IMR-90 (cell line): ENCODE data around the gene EPS8. TPM values are rescaled to one million over a fixed set of nuclear protein-coding genes. Genes with fewer than 3 reads are reported as not detected.

Source experiments
- ATAC-seq: fragments of 200-7000 bp; cut with Tn5 transposase; 2 replicates; pipeline ENCODE4 v1.9.1; 2020; ENCODE audit warnings: low read depth, mild to moderate bottlenecking, moderate library complexity
- BruUV-seq: library from RNA; stranded (reverse); fragments of 400-500 nt; replicated peaks from 2 replicates; lab custom pipeline; 2021; lab: Mats Ljungman, UMichigan
- CTCF ChIA-PET: fragments of 300-600 bp; formaldehyde crosslinking; extraction: SDS; loops from one replicate; lab custom pipeline; 2021; ENCODE audit warnings: antibody characterized with exemption; lab: Yijun Ruan, JAX
- POLR2A ChIA-PET: fragments of 300-600 bp; sonication (Branson Sonifier 250); formaldehyde crosslinking; loops from one replicate; lab custom pipeline; 2022; ENCODE audit warnings: antibody characterized with exemption; ENCODE audit not compliant: unreplicated experiment; lab: Charles Lee
- DNase-seq: peaks from one replicate; pipeline ENCODE4 v3.0.0; 2013
- H2AFZ ChIP-seq: replicated peaks from 2 replicates; pipeline ENCODE3; 2013; ENCODE audit warnings: low read length, mild to moderate bottlenecking; ENCODE audit not compliant: poor library complexity
- H2AK5ac ChIP-seq: 2 replicates; pipeline ENCODE4 v1.6.1; 2013; ENCODE audit warnings: low read depth, low read length, inconsistent platforms
- H2AK9ac ChIP-seq: replicated peaks from 2 replicates; pipeline ENCODE3; 2013; ENCODE audit warnings: mild to moderate bottlenecking, low read depth, low read length, moderate library complexity; ENCODE audit not compliant: poor library complexity
- H2BK120ac ChIP-seq: 2 replicates; pipeline ENCODE4 v1.6.1; 2013; ENCODE audit warnings: low read depth, low read length, inconsistent platforms
- H2BK15ac ChIP-seq: 3 replicates; pipeline ENCODE4 v1.6.1; 2013; ENCODE audit warnings: low read depth, low read length, inconsistent platforms
- H2BK20ac ChIP-seq: 2 replicates; pipeline ENCODE4 v1.6.1; 2013; ENCODE audit warnings: low read depth, mild to moderate bottlenecking, inconsistent platforms, low read length, moderate library complexity
- H2BK5ac ChIP-seq: 2 replicates; pipeline ENCODE4 v1.6.1; 2013; ENCODE audit warnings: mild to moderate bottlenecking, low read depth, low read length, inconsistent platforms; ENCODE audit not compliant: poor library complexity, severe bottlenecking
- H3K14ac ChIP-seq: replicated peaks from 2 replicates; pipeline ENCODE4 v1.6.1; 2013; ENCODE audit warnings: low read depth, low read length, inconsistent platforms
- H3K18ac ChIP-seq: 2 replicates; pipeline ENCODE4 v1.6.1; 2013; ENCODE audit warnings: low read depth, low read length, control low read depth
- H3K23ac ChIP-seq: 2 replicates; pipeline ENCODE4 v1.6.1; 2013; ENCODE audit warnings: low read depth, low read length, inconsistent platforms
- H3K27ac ChIP-seq: 2 replicates; pipeline ENCODE4 v1.5.1; 2013; ENCODE audit warnings: mild to moderate bottlenecking, control low read depth, low read length; ENCODE audit not compliant: insufficient read depth
- H3K27me3 ChIP-seq: 2 replicates; pipeline ENCODE4 v1.6.1; 2013; ENCODE audit warnings: low read length; ENCODE audit not compliant: control insufficient read depth, insufficient read depth
- H3K36me3 ChIP-seq: 2 replicates; pipeline ENCODE4 v1.6.1; 2013; ENCODE audit warnings: low read length, mixed read lengths; ENCODE audit not compliant: control insufficient read depth, insufficient read depth
- H3K4ac ChIP-seq: 2 replicates; pipeline ENCODE4 v1.6.1; 2013; ENCODE audit warnings: low read depth, low read length, inconsistent platforms
- H3K4me1 ChIP-seq: 2 replicates; pipeline ENCODE4 v1.6.1; 2013; ENCODE audit warnings: low read length, mixed read lengths; ENCODE audit not compliant: control insufficient read depth, insufficient read depth
- H3K4me2 ChIP-seq: 2 replicates; pipeline ENCODE4 v1.6.1; 2013; ENCODE audit warnings: low read depth, mild to moderate bottlenecking, control low read depth, low read length, moderate library complexity
- H3K4me3 ChIP-seq: 2 replicates; pipeline ENCODE4 v1.5.1; 2013; ENCODE audit warnings: low read depth, mild to moderate bottlenecking, control low read depth, low read length, moderate library complexity; ENCODE audit not compliant: insufficient read depth
- H3K56ac ChIP-seq: 2 replicates; pipeline ENCODE4 v1.6.1; 2013; ENCODE audit warnings: low read length, inconsistent platforms; ENCODE audit not compliant: insufficient read depth; ENCODE audit errors: extremely low read depth
- H3K79me1 ChIP-seq, 2 experiments: 2 replicates each; pipeline ENCODE4 v1.6.1; 2013; ENCODE audit warnings: low read length in 2 of 2, inconsistent platforms in 1 of 2, low read depth in 1 of 2
- H3K9ac ChIP-seq: 2 replicates; pipeline ENCODE4 v1.6.1; 2013; ENCODE audit warnings: low read depth, low read length, control low read depth
- H3K9me1 ChIP-seq: 2 replicates; pipeline ENCODE4 v1.6.1; 2013; ENCODE audit warnings: low read length, inconsistent platforms; ENCODE audit not compliant: insufficient read depth
- H3K9me3 ChIP-seq: 2 replicates; pipeline ENCODE4 v1.6.1; 2013; ENCODE audit warnings: low read length; ENCODE audit not compliant: control insufficient read depth, insufficient read depth
- H4K20me1 ChIP-seq: 2 replicates; pipeline ENCODE4 v1.6.1; 2013; ENCODE audit warnings: low read length, inconsistent platforms; ENCODE audit not compliant: insufficient read depth
- H4K5ac ChIP-seq: 2 replicates; pipeline ENCODE4 v1.6.1; 2013; ENCODE audit warnings: mild to moderate bottlenecking, low read depth, low read length, control low read depth
- H4K8ac ChIP-seq, 2 experiments: 2 replicates each; pipeline ENCODE4 v1.6.1; 2013; ENCODE audit warnings: low read depth in 2 of 2, low read length in 2 of 2, control low read depth in 1 of 2, inconsistent platforms in 1 of 2
- H4K91ac ChIP-seq: 2 replicates; pipeline ENCODE4 v1.6.1; 2013; ENCODE audit warnings: low read depth, low read length, inconsistent platforms; ENCODE audit not compliant: insufficient read depth
- BHLHE40 ChIP-seq: fragments of 150-350 bp; IDR thresholded peaks from 2 replicates; pipeline ENCODE4 v1.6.1; 2016; ENCODE audit warnings: mild to moderate bottlenecking, low read depth, low read length
- CEBPB ChIP-seq: IDR thresholded peaks from 2 replicates; pipeline ENCODE4 v1.6.1; 2012; ENCODE audit warnings: low read depth, low read length, improper control_type of control experiment
- FOS ChIP-seq: fragments of 150-350 bp; IDR thresholded peaks from 2 replicates; pipeline ENCODE4 v1.6.1; 2016; ENCODE audit warnings: low read depth, low read length
- NFE2L2 ChIP-seq: fragments of 150-350 bp; IDR thresholded peaks from 2 replicates; pipeline ENCODE4 v1.6.1; 2016; ENCODE audit warnings: low read depth, mild to moderate bottlenecking, low read length
- POLR2A ChIP-seq: IDR thresholded peaks from 2 replicates; pipeline ENCODE4 v1.6.1; 2012; ENCODE audit warnings: mild to moderate bottlenecking, low read depth, low read length
- RAD21 ChIP-seq: IDR thresholded peaks from 2 replicates; pipeline ENCODE4 v1.6.1; 2012; ENCODE audit warnings: low read length, improper control_type of control experiment
- RCOR1 ChIP-seq: IDR thresholded peaks from 2 replicates; pipeline ENCODE4 v1.6.1; 2012; ENCODE audit warnings: mild to moderate bottlenecking, low read length, improper control_type of control experiment; ENCODE audit not compliant: insufficient replicate concordance
- RFX5 ChIP-seq: IDR thresholded peaks from 2 replicates; pipeline ENCODE4 v1.8.0; 2012; ENCODE audit warnings: low read depth, mild to moderate bottlenecking, low read length, moderate library complexity
- SMC3 ChIP-seq: fragments of 150-350 bp; IDR thresholded peaks from 2 replicates; pipeline ENCODE4 v1.6.1; 2016; ENCODE audit warnings: low read depth, mild to moderate bottlenecking, antibody characterized with exemption, low read length, moderate library complexity
- WGBS, 2 experiments: methylation state at CpG; one replicate each; pipeline versions ENCODE4 v1.1.5 to v1.1.7; 2013; ENCODE audit warnings: missing lambda C conversion rate in 2 of 2; ENCODE audit not compliant: insufficient read length in 1 of 2; ENCODE audit errors: extremely low coverage in 2 of 2; 5-methylcytosine and 5-hydroxymethylcytosine counted together
- dilution Hi-C: fragments of 300-500 bp; cut with HindIII; formaldehyde crosslinking; loops from one replicate; pipeline ENCODE4 v1.14.3; 2018; ENCODE audit warnings: low sequenced_read_pairs; ENCODE audit not compliant: unreplicated experiment
- in situ Hi-C: fragments of 300-500 bp; cut with MboI; formaldehyde crosslinking; loops from 3 replicates; pipeline ENCODE4 v1.14.3; 2019; ENCODE audit warnings: low sequenced_read_pairs, inconsistent platforms, mixed read lengths
- intact Hi-C: fragments of 100-400 bp; cut with micrococcal nuclease; formaldehyde crosslinking; loops from 2 replicates; pipeline ENCODE4 v1.10.0; 2022
- polyA plus RNA-seq, 3 experiments: library from polyadenylated mRNA; depleted of rRNA; stranded (reverse); fragments of >200 nt; gene quantifications; 2 replicates each; pipeline ENCODE4 v1.2.3, GENCODE V29; 2012; ENCODE audit warnings: low replicate concordance in 1 of 3
- total RNA-seq: library from RNA; depleted of rRNA; stranded (reverse); fragments of >200 nt; gene quantifications from 2 replicates; pipeline ENCODE4 v1.2.3, GENCODE V29; 2012
- TF ChIP-seq, protein P1 (sequence below): fragments of 150-350 bp; IDR thresholded peaks from 2 replicates; pipeline ENCODE4 v1.6.1; 2016; ENCODE audit warnings: low read depth, mild to moderate bottlenecking, low read length, moderate library complexity, borderline replicate concordance
- TF ChIP-seq, protein P2 (sequence below): conservative IDR thresholded peaks from 2 replicates; pipeline ENCODE4 v1.5.1; 2012; ENCODE audit warnings: mild to moderate bottlenecking, low read depth, low read length, improper control_type of control experiment

The EPS8 gene
- total and polyA plus RNA-seq, 2 of the 4 experiments (the other 2 are of a cell fraction) = 45.1 to 104 TPM

- H2AK5ac ChIP-seq = peak overlapping the region; percentile 5; the same call in 1 of the 2 replicates
- H2BK20ac ChIP-seq = peak overlapping the region; percentile 3; the same call in 1 of the 2 replicates
- TF ChIP-seq POLR2A (no peak), CEBPB (no peak), RCOR1 (no peak), RAD21 (no peak), SMC3 (no peak), NFE2L2 (no peak), BHLHE40 (no peak), RFX5 (no peak), FOS (no peak)
- TF ChIP-seq, protein P1, sequence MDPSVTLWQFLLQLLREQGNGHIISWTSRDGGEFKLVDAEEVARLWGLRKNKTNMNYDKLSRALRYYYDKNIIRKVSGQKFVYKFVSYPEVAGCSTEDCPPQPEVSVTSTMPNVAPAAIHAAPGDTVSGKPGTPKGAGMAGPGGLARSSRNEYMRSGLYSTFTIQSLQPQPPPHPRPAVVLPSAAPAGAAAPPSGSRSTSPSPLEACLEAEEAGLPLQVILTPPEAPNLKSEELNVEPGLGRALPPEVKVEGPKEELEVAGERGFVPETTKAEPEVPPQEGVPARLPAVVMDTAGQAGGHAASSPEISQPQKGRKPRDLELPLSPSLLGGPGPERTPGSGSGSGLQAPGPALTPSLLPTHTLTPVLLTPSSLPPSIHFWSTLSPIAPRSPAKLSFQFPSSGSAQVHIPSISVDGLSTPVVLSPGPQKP = no peak
- TF ChIP-seq, protein P2, sequence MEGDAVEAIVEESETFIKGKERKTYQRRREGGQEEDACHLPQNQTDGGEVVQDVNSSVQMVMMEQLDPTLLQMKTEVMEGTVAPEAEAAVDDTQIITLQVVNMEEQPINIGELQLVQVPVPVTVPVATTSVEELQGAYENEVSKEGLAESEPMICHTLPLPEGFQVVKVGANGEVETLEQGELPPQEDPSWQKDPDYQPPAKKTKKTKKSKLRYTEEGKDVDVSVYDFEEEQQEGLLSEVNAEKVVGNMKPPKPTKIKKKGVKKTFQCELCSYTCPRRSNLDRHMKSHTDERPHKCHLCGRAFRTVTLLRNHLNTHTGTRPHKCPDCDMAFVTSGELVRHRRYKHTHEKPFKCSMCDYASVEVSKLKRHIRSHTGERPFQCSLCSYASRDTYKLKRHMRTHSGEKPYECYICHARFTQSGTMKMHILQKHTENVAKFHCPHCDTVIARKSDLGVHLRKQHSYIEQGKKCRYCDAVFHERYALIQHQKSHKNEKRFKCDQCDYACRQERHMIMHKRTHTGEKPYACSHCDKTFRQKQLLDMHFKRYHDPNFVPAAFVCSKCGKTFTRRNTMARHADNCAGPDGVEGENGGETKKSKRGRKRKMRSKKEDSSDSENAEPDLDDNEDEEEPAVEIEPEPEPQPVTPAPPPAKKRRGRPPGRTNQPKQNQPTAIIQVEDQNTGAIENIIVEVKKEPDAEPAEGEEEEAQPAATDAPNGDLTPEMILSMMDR = no peak
- no peak overlapping the region for H3K4me3 ChIP-seq
- no peaks in the 10 kb centered on the region for H3K9me3 ChIP-seq
- no peak overlapping the region for H3K27ac ChIP-seq
- peaks cover 2% of the 10 kb centered on the region; the same call in 1 of the 2 replicates for H3K9me1 ChIP-seq
- H3K36me3 ChIP-seq = no peaks in the 10 kb centered on the region
- 0 out of 2 replicates have a peak overlapping the region, but pooled peaks have one; percentile 16 for H2BK120ac ChIP-seq
- H3K79me1 ChIP-seq = peaks cover 16 to 44% of the 10 kb centered on the region in 2 experiments
- no peak overlapping the region for H4K91ac ChIP-seq
- no peak overlapping the region for H2AFZ ChIP-seq
- no TSS peak for BruUV-seq
- H3K27me3 ChIP-seq = no peaks in the 10 kb centered on the region
- intact Hi-C loops = loop anchor here (10.0 kb wide), 1 partner anchor 158 kb away; no protein-coding TSS in a partner anchor
- no peak overlapping the region for H2BK5ac ChIP-seq
- dilution Hi-C loops = no loop called here
- H4K8ac ChIP-seq = no peak overlapping the region
- peak overlapping the region; percentile 33; the same call in 1 of the 2 replicates for H4K5ac ChIP-seq
- H2BK15ac ChIP-seq = no peak overlapping the region
- H3K23ac ChIP-seq = peak overlapping the region; percentile 8; the same call in 1 of the 2 replicates
- H3K9ac ChIP-seq = no peak overlapping the region
- H3K4me1 ChIP-seq = peaks cover 15% of the 10 kb centered on the region
- H3K56ac ChIP-seq = no peak overlapping the region
- H3K18ac ChIP-seq = no peak overlapping the region
- DNase-seq = no peak
- ChIA-PET POLR2A (no interaction called here), CTCF (no interaction called here)
- in situ Hi-C loops = no loop called here
- no CpG with 5 or more reads among the region's 2 CpGs for WGBS, 2 experiments
- H3K4ac ChIP-seq = no peak overlapping the region
- H3K14ac ChIP-seq = no peak overlapping the region; the same call in 1 of the 2 replicates
- H2AK9ac ChIP-seq = no peak overlapping the region
- no peak overlapping the region for H3K4me2 ChIP-seq
- H4K20me1 ChIP-seq = no peaks in the 10 kb centered on the region
- no peak for ATAC-seq
These were observed 92.0 kb downstream of the EPS8 start for GRCh38 chr12:15697201-15697600.
